ENCODE results near the gene GCC1.

The GCC1 gene

GRCh38 chr7:127535546-127536393 lies 49.6 kb downstream of the GCC1 start:
- no peak for DNase-seq

GRCh38 chr7:127534636-127535035 lies 50.8 kb downstream of the GCC1 start:
- DNase-seq: no peak

GRCh38 chr7:127532736-127533135 lies 52.7 kb downstream of the GCC1 start:
- no peak for DNase-seq

- no peak for DNase-seq
Observed at GRCh38 chr7:127532151-127532550, 53.2 kb downstream of the GCC1 start.
